GM19395 (cell line): ENCODE results near the gene SIRT2.
"Not testable (repeated sequence)": the region's sequence is repeated elsewhere in the genome, so short reads cannot be mapped to it uniquely, and the experiment has no call there.

Experiments used
- ATAC-seq: cut with Tn5 transposase; IDR thresholded peaks from one replicate; pipeline ENCODE4 v1.9.1; 2021; ENCODE audit warnings: mild to moderate bottlenecking, moderate library complexity; ENCODE audit not compliant: unreplicated experiment

SIRT2 gene

GRCh38 chr19:38869160-38869835, 30.1 kb downstream of the SIRT2 start:
- ATAC-seq, result no peak

GRCh38 chr19:38868551-38868950, 30.9 kb downstream of the SIRT2 start:
- no peak for ATAC-seq

GRCh38 chr19:38867171-38867780, 32.1 kb downstream of the SIRT2 start:
- no peak for ATAC-seq

DNA sequence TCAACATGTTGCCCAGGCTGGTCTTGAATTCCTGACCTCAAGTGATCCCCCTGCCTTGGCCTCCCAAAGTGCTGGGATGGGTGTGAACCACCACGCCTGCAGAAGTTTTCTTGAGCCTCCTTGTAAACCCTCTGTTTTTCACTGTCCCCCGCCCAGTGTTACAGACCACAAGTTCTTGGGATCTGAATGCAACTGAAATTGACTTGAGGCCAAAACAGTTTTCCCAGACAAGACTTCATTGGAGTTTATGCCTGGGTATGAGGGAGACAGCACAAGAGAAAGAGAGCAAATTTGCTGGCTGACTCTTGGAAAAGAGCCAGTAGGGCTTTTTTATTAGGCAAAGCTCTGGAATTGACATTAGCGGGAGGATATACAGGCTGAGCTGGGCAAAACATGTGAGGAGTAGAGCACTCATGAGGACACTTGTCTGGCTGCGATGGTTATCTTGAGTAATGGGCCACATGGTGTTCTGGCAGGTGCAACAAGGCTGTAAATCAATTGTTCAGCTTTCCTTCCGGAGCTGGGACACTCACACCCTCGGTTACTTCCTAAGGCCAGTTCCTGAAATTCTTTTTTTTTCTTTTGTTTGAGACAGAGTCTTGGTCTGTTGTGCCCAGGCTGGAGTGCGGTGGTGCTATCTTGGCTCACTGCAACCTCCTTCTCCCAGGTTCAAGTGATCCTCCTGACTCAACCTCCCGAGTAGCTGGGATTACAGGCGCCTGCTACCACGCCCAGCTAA, 36.9 kb downstream of the SIRT2 start:
- no peak for ATAC-seq

- no peak for ATAC-seq
Measured at GRCh38 chr19:38861368-38861767, 38.0 kb downstream of the SIRT2 start.

GRCh38 chr19:38859631-38860204, 39.7 kb downstream of the SIRT2 start:
- not testable (repeated sequence) for ATAC-seq

DNA sequence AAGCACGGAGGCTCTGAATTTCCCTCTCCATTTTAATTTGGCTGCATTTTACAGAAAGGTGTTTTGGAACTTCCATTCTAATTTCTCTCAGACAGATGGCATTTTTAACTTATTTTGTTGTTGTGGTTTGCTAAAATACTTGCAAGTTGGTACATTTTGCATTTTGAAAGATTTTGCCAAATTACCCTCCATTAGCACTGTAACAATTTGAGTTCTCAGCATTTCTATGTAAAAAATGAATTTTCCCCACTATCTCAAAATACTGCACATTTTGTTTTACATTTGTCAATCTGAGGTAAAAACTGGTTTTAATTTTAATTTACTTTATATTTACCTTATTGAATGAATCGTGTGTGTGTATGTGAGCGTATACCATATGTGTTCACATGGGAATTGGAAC, 42.6 kb downstream of the SIRT2 start:
- no peak for ATAC-seq

GRCh38 chr19:38855751-38856150, 43.7 kb downstream of the SIRT2 start:
- not testable (repeated sequence) for ATAC-seq

- ATAC-seq, result not testable (repeated sequence)
Measured at GRCh38 chr19:38854961-38855360, 44.5 kb downstream of the SIRT2 start.

- ATAC-seq, result no peak
Measured at GRCh38 chr19:38853214-38853613, 46.2 kb downstream of the SIRT2 start.

DNA sequence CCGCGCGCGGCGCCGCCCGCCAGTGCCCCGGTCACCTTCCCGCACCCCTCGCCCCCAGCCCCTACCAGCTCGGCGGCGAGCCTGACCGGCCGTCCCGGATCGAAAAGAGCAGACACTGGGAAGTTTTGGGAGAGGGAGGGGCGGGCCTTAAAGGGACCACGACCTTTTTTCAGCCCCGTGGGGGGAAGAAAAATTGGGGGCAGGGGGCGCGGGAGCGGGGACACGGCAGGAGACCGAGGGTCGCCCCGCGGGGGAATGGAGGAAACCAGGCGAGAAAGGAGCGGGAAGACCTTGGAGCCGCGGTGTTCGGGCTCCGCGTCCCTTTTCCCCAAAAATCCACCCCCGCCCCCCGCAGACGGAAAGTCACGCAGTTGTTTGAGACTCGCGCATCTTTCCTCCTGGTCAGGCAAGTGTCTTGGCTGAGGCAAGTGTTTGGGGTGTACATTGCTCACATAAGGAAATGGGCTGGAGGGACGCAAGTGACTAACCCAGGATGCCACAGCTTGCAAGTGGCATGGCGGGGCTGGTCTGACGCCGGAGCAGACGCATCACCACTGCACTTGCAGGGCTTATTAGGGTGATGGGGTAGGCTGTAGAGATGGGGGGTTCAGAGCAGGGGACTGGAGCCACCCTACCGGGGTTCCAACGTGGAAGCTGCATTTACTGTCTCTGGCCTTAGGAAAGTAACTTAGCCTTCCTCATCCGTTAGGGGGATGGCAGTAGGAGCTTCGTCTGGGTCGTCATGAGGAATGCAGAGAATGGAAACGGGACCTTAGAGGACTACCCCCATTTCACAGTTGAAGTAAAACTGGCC, 47.0 kb downstream of the SIRT2 start:
- no peak for ATAC-seq

DNA sequence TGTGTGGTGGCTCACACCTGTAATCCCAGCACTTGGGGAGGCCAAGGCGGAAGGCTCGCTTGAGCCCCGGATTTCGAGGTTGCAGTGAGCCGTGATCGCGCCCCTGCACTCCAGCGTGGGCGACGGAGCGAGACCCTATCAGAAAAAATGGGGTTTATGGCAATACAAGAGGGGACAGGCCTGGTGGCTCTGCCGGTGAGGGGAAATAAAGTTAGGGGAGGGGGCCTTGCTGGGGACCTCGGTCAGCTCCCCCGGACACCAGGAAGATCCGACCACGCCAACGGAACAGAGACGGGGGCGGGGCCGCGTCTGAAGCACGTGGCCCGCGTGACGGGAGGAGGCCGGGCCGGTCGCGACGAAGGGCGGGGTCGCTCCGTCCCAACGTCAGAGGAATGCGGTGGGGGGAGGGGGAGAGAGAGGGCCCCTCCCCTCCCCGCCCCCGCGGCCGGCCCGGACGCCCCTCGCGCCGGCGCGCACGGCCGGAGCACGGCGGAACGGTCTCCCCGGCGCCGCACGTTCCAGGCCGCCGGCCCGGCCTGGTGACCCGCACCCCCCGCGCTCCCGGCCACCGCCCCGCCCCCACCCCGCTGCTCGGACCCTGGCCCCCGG, 47.7 kb downstream of the SIRT2 start:
- ATAC-seq, result peak; percentile 22

DNA sequence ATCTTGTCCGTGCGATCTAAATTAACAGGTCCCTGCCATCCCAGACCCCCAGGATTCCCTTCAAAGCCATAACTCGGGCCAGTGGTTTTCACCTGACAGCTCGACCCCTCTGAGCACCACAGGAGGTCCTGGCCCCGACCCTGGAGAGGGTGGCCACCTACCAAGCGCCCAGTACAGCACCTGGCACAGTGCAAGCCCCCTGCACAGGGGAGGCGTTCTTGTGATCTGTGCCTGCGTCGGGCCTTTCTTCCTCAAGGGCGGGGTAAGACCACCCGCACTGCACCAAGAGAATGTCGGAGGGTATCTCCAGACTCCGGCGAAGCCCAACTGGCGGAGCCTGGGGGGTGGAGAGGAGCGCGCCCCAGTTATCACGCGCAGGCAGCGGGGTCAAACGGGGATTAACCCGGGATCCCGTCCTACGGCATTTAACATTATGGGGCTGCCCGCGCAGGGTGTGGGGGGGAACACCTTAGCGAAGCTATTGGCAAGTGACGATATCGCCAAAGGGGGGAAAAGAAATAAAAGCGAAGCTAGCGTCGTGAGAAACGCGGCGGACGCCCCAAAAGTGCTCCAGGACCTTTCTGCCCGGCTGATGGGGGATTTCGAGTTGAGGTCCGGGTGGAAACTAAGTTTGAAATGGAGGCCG, 48.3 kb downstream of the SIRT2 start:
- ATAC-seq, result no peak

GRCh38 chr19:38850436-38850975, 48.9 kb downstream of the SIRT2 start:
- peak; percentile 74 for ATAC-seq

GRCh38 chr19:38849860-38850435, 49.5 kb downstream of the SIRT2 start, which contains the start of gene HNRNPL:
HNRNPL (minus strand) TSS chr19:38849986; CDS start chr19:38849966, 20 bp downstream.
- ATAC-seq, result peak; percentile 66

GRCh38 chr19:38849147-38849859, 50.1 kb downstream of the SIRT2 start:
- ATAC-seq, result peak; percentile 12

DNA sequence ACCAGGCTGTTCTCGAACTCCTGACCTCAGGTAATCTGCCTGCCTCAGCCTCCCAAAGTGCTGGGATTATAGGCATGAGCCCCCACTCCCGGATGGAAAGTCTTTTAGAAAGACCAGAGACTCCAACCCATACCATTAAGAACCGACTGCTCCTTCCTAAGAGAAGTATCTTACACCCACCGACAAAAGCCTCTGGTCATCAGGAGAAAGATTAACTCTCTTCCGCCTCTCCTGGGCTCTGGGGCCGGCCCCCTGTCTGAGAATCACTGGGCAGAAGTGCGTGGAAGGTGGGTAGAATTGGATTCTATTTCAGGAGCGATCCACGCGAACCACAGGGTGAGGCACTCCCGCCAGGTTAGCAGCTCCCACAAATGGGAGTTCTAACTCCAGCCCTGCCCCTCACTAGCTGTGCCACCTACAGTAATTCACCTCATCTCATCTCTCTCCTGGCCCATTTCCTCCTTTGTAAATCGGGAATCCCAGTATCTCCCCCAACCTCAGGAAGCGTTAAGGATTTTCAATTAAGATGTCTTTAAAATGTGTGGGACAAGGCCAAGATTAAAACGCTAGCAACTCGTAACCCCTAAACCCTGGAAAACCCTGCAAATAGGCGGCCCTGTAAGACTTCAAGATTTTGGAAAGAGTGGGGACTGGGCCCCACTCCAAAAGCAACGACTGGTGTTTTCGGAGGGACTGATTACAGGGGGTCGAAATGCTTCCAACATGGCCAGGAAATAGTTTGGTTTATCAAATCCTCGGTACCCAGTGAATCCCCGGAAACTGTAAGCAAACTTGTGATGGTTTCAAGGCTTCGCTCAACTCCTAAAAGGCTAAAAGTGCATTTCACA, 50.9 kb downstream of the SIRT2 start:
- ATAC-seq, result no peak

GRCh38 chr19:38846097-38846496, 53.3 kb downstream of the SIRT2 start:
- ATAC-seq, result no peak
